Right ventricle myocardium inferior (tissue), 1 donor: ENCODE data around the gene FAAP20. TPM values are rescaled to one million over a fixed set of nuclear protein-coding genes. Genes with fewer than 3 reads are reported as not detected.

Source experiments
- ATAC-seq: fragments of 200-7000 bp; cut with Tn5 transposase; one replicate; pipeline ENCODE4 v1.9.1; 2020; ENCODE audit warnings: mild to moderate bottlenecking, moderate library complexity
- DNase-seq: peaks from one replicate; pipeline ENCODE4 v3.0.0; 2021; ENCODE audit errors: missing footprints
- intact Hi-C: fragments of 100-400 bp; cut with DNase I; formaldehyde crosslinking; loops from one replicate; pipeline ENCODE4 v1.11.0; 2022
- total RNA-seq: library from RNA; stranded (reverse); fragmentation: NEBNext Ultra II Directional; extraction: Animal tissue kit (Norgen Biotek cat#: 25700); gene quantifications from one replicate; pipeline ENCODE4 v1.2.1, GENCODE V29; 2021
- donor health status: DM: no; HTN: yes; CAD: no; lungs with severe emphysema.

Gene FAAP20
- total RNA-seq, 1 donor from 2014 or later = 43.9 TPM

DNA sequence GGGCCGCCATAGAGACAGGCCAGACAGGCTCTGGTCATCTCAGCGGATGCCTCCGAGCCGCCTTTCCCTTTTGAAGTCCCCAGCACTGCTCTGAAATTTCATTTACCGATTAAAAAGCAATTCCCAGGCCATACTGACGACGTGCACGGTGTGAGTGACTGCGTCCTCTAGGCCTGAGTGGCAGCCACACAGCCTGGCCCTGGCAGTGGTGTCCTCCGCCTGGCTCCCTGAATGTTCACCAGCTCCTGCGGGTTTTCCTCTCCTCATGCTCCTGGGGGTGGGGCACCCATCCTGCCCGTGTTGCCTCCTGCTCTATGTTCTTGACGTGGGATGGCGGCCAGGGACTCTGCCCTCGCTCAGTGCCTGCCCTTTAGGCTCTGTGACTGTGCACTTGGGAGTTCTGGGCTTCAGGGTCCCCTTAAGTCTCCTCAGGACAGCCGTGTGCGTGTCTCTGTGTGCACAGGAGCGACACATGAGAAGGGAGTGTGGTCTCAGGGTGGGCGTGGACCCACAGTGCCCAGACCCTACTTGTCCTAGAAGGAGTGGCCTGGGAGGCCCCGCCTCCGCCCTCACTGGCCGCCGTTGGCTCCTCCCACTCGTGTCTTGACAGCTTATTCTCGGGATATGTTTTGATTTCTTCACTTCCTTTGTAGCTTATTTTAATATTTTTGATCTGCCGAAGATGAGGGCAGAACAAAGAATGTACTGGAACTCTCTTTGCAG is 37.1 kb upstream of the FAAP20 start:
- ATAC-seq (peak; percentile 15), DNase-seq (peak; percentile 88)
- intact Hi-C loops = loop anchor here (2.0 kb wide), 2 partner anchors 37 to 83 kb away; partner anchors contain the start of gene FAAP20

DNA sequence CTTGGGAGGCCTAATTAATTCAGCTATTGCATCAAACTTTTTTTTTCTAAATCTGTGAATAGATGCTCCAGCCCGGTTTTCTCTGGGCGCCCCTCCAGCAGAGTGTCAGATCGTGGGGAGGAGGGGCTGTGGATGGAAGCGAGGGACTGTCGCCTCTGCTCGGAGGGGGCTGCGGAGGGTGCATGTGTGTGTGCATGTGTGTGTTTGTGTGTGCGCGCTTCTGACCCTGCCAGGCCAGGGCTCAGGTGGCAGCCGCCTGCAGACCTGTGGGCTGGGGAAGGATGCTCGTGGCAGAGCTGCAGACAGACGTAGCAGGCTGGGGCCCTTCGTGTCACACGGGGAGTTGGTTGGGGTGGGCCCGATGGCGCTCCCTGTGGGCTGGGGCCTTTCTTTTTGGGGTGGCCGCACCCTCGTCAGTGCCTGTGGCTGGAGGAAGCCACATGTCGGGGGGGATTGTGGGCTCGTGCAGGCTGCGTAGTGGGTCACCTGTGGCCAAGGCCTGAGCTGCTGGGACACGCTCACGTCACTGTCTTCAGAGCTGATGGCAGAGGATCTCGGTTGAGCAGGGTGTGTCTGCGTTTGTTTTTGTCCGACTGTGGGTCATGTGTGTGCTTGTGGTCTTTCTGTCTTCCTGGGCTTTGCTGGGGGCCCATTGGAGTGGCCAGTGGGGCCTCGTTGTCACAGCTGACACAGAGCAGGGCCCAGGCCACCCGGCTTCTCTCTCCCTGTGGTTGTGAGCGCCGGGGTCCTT is 36.4 kb upstream of the FAAP20 start:
- intact Hi-C loops = loop anchor here (2.0 kb wide), 1 partner anchor 36 kb away; the partner anchor contains the start of gene FAAP20
- DNase-seq = peak; percentile 67
- ATAC-seq = no peak

DNA sequence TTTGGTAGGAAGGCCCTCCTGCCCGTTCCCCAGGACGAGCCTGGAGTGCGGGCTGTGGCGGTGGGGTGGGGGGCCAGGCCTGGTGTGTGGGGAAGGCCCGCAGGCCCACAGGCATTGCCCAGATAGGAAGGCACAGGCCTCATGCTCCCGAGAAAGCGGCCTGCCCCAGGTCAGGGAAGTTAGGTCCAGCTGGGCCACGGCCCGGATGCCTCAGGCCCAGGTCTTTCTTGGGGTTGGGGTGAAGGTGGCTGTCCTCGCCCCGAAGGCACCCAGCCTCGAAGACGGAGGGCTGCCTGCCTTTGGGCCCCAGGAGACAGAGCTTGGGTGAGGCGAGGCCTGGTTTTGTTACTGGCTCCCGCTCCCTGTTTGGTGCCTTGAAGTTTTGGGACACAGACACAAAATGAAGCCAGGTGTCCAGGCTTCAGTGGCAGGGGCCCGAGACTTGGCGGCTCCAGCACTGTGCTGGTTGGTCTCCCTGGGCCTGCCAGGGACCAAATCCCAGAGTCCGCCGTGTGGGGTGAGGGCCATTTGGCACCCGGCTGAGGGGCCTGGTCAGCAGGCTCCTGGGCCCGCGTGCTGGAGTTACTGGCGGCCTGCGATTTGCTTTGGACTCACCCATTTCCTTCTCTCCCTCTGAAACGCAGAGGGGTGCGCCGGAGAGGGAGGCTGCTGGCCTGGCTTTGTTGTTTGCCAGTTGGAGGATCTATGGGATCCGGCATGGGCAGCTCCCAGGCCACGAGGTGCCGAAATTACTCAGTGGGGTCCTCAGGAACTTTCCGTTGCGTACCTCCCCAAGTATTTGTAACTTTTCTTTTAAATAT is 35.5 kb upstream of the FAAP20 start:
- intact Hi-C loops = loop anchor here (2.0 kb wide), 1 partner anchor 35 kb away; the partner anchor contains the start of gene FAAP20
- peak; percentile 69 for DNase-seq

DNA sequence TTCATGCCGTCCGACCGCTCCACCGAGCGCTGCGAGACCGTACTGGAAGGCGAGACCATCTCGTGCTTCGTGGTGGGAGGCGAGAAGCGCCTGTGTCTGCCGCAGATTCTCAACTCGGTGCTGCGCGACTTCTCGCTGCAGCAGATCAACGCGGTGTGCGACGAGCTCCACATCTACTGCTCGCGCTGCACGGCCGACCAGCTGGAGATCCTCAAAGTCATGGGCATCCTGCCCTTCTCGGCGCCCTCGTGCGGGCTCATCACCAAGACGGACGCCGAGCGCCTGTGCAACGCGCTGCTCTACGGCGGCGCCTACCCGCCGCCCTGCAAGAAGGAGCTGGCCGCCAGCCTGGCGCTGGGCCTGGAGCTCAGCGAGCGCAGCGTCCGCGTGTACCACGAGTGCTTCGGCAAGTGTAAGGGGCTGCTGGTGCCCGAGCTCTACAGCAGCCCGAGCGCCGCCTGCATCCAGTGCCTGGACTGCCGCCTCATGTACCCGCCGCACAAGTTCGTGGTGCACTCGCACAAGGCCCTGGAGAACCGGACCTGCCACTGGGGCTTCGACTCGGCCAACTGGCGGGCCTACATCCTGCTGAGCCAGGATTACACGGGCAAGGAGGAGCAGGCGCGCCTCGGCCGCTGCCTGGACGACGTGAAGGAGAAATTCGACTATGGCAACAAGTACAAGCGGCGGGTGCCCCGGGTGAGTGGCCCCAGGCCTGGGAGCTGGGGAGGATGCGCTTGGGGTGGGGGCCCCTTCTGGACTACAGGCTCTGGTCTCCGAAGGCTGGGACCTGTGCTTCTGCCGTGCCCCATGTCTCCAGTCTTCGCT is 34.7 kb upstream of the FAAP20 start:
- ATAC-seq (peak; percentile 18), DNase-seq (peak; percentile 92)
- intact Hi-C loops = no loop called here

More for the DNA sequence above, 35.5 kb upstream of the FAAP20 start:
- ATAC-seq = no peak

DNA sequence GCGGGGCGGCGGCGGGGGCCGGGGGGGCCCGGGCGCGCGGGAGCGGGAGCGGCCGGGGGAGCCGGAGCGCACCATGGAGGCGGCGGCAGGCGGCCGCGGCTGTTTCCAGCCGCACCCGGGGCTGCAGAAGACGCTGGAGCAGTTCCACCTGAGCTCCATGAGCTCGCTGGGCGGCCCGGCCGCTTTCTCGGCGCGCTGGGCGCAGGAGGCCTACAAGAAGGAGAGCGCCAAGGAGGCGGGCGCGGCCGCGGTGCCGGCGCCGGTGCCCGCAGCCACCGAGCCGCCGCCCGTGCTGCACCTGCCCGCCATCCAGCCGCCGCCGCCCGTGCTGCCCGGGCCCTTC is 34.1 kb upstream of the FAAP20 start:
- intact Hi-C loops = no loop called here
- ATAC-seq (no peak), DNase-seq (no peak)

DNA sequence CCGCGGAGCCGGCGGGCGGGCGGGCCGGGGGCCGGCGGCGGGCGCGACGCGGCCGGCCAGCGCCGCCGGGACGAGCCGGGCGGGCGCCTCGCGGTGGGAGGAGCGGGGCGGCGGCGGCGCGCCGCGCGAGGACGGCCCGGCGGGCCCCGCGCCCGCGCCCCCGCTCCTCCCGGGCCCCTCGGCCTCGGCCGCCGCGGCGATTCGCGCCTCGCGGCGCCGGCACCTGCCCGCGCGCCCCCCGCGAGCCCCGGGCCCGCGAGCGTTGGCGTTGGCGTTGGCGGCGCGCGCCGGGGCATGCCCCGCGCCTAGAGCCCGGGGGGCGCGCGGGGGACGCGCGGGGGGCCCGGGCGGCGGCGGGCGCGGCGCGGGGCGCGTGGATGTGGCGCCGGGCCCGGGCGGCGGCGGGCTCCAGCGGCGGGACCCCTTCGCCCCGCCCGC is 33.6 kb upstream of the FAAP20 start, which contains the start of gene SKI:
SKI (plus strand) TSS at position 163 of the 438 bp plus-strand sequence. CDS start 448 bp downstream, outside the sequence.
- peak; percentile 11 for DNase-seq
- intact Hi-C loops = no loop called here
- ATAC-seq = no peak

DNA sequence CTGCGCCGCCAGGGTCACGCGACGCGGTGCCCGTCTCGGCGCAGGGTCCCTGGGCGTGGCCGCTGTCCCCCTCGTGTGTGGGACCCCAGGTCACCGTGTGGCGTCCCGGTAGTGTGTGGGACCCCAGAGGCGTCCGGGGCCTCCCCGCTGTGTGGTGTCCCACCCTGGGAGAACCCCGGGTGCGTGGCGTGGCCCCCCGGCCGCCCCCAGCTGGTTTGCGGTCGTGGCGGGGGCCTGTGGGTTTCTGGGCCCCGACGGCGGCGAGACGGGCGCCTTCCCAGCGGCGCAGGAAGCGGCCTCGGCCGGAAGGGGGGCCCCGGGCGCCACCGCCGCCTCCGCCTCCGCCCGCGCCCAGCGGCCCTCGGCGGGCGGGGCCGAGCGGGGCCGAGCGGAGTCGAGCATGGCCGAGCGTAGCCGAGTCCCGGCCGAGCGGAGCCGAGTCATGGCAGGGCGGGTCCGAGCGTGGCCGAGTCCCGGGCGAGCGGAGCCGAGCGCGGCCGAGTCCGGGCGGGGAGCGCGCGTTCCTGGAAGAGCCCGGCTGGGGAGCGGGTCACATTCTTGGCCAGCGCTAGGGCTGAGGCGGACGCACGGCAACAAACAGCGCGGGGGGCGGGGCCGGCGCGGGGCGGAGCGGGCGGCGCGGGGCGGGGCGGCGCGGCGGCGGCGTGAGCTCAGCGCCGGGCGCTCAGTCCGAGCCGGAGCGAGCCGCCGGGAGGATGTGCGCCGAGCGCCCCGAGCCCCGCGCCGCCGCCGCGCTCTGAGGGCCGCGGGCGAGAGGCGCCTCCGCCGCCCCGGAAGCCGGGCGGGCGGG is 33.0 kb upstream of the FAAP20 start:
- intact Hi-C loops = loop anchor here (1.0 kb wide), 1 partner anchor 14 kb away; no protein-coding TSS in a partner anchor
- DNase-seq (peak; percentile 97), ATAC-seq (peak; percentile 94)

DNA sequence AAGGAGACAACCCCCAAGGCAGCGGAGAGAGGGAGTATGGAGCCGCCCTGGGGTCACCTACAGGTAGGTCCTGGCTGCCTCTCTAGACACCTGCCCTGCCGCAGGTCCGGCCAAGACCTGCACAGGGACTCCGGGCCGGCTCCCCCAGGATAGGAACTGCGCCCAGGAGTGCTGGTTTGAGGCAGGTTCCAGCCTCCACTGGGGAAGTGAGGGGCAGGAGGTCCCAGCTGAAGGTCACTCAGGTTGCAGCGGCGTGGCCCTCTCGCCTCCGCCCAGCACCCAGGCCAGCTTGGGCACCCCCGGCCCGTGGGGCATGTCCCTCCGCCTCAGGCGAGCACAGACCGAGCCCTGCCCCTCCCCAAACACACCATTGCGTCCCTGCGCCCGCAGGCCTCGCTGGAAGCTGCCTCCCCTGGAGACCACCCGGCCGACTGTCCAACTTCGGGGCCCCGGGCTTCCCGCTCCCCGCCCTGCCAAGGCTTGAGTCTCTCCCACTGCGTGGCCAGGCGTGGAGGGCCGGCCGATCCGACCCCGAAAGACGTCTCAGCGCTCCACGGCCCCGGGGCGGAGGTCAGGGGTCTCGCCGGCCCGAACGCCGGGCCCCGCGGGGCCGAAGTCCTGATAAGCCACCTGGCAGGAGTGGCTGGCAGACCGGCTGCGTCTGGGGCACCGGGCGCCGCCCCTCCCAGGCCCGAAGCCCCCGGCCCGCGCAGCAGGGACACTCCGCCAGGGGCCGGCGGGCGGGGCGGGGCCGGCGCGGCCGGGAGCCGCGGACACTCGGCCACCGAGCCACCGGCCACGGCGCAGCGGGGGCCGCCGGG is 32.2 kb upstream of the FAAP20 start:
- intact Hi-C loops = loop anchor here (1.0 kb wide), 1 partner anchor 13 kb away; no protein-coding TSS in a partner anchor
- no peak for ATAC-seq
- DNase-seq = peak; percentile 78

DNA sequence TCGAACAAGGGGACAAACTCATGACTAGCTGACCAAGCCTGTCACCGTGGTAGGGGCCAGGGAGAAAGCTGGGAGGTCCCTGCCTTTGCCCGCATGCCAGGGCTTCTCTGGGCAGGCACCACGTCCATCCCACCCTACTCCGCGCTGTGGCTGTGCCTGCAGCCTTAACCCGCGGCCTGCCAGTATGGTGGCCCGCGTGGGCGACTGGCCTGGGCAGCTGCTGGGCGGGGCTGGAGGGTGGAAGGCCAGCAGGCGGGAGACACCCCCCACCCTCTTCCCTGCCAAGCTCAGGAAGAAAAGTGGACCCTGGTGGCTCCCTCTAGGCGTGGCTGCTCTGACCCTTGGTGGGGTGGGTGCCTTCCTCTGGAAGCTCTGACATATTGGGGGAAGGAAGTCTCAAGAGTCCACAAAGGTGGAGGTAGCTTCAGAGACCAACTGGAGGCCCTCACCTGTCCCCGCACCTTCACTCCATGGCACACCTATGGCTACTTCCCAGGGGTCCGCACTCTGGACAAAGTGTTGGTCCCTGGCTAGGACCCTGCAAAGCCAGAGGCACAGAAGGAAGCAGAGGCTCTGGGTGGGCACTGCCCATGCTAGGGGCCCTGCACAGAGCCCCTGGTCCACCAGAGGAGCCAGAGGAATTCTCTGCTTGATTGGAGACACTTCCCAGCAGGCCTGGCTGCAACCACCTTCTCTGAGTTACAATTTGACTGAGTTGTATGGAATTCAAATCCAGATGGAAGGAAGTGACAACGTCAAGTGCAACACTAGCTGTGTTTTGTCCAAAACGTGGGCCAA is 30.3 kb upstream of the FAAP20 start:
- intact Hi-C loops = no loop called here
- ATAC-seq (no peak), DNase-seq (peak; percentile 56)

DNA sequence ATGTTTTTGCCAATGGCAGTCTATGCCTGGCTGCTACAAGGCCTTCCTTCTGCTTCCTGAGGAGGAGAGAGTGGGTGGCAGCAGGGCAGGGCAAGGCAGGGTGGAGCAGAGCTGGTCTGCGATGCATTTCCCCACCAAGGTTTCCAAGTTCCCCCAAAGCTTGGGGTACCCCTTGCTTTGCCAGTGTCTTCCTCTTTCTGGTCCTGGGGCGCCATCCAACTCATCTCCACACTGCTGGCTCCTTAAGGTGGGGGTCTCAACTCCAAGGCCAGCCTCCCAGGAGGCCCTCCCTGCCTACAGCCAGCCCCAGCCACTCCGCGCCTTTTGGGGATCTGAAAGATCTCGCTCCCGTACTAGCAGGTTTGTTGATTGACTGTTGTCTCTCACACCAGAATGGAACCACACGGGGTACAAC is 29.6 kb upstream of the FAAP20 start:
- intact Hi-C loops = no loop called here
- DNase-seq (peak; percentile 33), ATAC-seq (no peak)

DNA sequence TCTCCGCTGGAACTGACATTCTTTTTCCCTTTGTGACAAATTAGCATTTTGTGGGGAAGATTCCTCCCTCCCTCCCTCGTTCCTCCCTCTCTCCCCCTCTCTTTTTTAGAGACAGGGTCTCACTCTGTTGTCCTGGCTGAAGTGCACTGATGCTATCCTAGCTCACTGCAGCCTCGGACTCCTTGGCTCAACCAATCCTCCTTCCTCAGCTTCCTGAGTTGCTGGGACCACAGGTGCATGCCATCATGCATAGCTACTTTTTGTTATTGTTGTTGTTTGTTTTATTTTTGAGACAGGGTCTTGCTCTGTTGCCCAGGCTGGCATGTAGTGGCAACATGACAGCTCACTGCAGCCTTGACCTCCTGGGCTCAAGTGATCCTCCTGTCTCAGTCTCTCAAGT is 26.7 kb upstream of the FAAP20 start:
- no peak for ATAC-seq
- DNase-seq = no peak
- intact Hi-C loops = no loop called here

DNA sequence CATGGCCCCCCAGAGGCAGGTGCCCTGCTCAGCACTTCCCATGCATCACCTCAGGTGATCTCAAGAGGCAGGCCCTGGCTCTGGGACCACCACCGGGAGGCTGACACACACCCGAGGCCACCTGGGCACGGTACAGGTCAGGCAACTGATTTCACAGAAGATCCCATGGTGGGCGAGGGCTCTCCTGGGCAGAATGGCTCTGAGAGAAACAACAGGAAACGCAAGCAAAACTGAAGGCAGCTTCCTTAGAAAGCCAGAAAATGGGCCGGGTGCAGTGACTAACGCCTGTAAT is 22.1 kb upstream of the FAAP20 start:
- ATAC-seq (no peak), DNase-seq (peak; percentile 40)
- intact Hi-C loops = no loop called here

DNA sequence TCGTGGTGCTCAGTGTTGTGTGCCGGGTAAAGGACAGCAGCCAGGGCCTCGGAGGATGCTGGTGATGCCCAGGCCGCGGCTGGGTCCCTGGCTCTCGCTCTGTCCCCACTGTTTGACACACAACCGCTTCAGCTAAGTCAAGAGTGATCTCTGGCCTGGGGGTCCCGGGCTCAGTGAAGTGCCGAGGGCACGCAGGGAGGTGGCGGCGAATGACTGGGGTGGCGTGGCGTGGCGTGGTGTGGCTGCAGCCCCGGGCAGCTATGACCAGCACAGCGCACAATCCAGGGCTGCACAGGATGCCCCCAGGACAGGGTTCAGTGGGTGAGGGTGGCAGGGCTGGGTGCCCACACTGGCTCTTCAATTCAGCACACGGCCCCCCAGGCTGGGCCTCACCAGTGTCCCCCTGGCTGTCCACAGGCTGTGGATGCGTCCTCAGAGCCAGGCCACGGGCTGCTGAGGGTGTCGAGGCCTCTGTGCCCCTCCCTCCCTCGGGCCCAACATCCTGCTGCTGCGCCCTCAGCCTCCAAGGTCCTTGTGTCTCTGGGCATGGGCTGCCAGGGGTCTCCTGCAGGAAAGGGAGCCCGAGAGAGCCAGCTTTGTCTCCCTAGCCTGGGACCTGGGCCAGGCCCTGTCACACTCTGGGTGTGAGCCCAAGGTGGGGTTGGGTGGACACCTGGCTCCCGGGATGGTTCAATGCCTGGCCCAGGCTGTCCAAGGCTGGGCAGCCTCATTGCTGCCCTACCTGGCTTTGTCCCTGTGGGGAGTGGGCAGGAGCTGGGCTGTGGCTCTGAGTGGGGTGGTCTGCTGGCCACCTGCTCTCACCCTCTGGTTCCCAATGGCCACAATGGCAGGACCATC is 21.6 kb upstream of the FAAP20 start:
- no peak for DNase-seq
- intact Hi-C loops = no loop called here
- no peak for ATAC-seq

DNA sequence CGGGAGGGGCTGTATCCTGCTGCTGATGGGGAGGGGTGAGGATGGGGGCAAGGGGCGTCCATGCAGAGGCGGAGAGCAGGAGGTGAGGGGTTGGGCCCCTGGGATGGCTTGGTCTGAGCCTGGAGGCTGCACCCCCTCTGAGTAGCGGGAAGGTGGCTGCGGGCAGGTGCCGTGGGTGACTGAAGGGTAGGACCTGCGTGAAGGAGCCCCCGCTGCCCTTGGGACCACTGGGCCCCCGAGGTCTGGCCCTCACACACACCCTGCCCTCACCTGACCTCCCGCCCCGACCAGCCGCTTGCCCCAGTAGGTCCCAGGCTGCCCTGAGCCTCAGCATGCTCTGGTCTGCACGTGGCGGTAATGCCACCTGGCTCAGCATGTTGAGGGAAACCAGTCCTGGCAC is 20.8 kb upstream of the FAAP20 start:
- no peak for ATAC-seq
- no peak for DNase-seq
- intact Hi-C loops = no loop called here

DNA sequence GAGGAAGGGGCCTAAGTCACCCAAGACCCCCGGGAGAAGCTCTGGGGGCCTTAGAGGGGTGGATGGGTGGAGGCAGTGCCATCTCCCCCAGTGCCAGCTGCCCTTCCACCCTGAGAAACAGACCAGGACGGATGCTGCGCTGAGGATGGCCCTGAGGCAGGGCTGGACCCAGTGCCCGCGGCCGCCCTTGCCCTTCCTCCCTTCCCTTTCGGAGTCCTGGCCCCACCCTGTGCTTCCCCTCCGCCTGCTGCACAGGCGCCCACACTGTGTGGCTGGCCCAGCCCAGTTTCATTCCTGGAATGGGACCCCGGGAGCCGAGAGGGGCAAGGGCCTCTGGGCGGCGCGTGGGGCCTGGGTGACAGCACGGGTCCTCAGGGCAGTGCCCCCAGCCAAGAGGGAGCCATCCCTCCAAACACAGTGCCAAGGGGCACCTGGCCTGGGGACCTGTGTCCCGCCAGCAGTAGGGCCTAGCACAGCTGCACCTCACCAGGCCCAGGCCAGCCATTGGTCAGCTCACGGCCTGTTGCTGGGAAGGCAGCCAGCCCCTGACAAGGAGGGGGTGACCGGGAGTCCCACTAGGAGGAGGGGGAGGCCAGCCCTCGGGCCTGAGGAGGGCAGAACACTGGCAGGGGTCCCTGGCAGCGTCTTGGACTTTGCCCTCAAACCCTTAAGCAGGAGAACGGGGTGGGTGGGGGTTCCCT is 20.1 kb upstream of the FAAP20 start:
- intact Hi-C loops = no loop called here
- DNase-seq = no peak
- peak; percentile 8 for ATAC-seq
